Prostate gland (tissue), 2 donors: Measurements from ENCODE around the gene NMNAT3. TPM values are rescaled to one million over a fixed set of nuclear protein-coding genes. Genes with fewer than 3 reads are reported as not detected.
"Not testable (repeated sequence)": the region's sequence is repeated elsewhere in the genome, so short reads cannot be mapped to it uniquely, and the experiment has no call there.

Experiments
- DNase-seq: peaks from one replicate; pipeline ENCODE4 v3.0.0-alpha.2; 2019; ENCODE audit warnings: low spot score
- H3K27ac ChIP-seq, 2 donors: fragments of 200-600 bp; sonication (generic); 2 replicates each; pipeline ENCODE4 v1.5.1; 2017 to 2019
- H3K27me3 ChIP-seq: fragments of 200-600 bp; sonication (generic); replicated peaks from 2 replicates; pipeline ENCODE4 v1.5.1; 2019; ENCODE audit not compliant: insufficient read depth
- H3K36me3 ChIP-seq, 2 donors: fragments of 200-600 bp; sonication (generic); 1 replicate in 1 of 2; 2 replicates in 1 of 2; pipeline versions ENCODE4 v1.5.1 to v1.8.1; 2017 to 2019
- H3K4me1 ChIP-seq: fragments of 200-600 bp; sonication (generic); replicated peaks from 2 replicates; pipeline ENCODE4 v1.5.1; 2019
- H3K4me3 ChIP-seq, 2 donors: fragments of 200-600 bp; sonication (generic); 2 replicates each; pipeline ENCODE4 v1.5.1; 2017 to 2019
- H3K9me3 ChIP-seq: fragments of 200-600 bp; sonication (generic); 2 replicates; pipeline ENCODE4 v1.5.1; 2017
- POLR2A ChIP-seq: fragments of 450-650 bp; IDR thresholded peaks from one replicate; pipeline ENCODE4 v1.6.1; 2016; ENCODE audit warnings: antibody characterized with exemption, mild to moderate bottlenecking
- POLR2AphosphoS5 ChIP-seq: sonication (generic); formaldehyde crosslinking; IDR thresholded peaks from one replicate; pipeline ENCODE4 v1.6.1; 2017; ENCODE audit warnings: antibody characterized with exemption
- WGBS: methylation state at CpG from one replicate; pipeline ENCODE4 v1.1.5; 2018; 5-methylcytosine and 5-hydroxymethylcytosine counted together
- intact Hi-C: fragments of 100-400 bp; cut with DNase I; formaldehyde crosslinking; loops from one replicate; pipeline ENCODE4 v1.14.2; 2022
- total RNA-seq, 2 donors: library from RNA; depleted of rRNA; stranded (reverse); fragments of >200 nt; gene quantifications; one replicate each; pipeline ENCODE4 v1.1.0, GENCODE V29; 2016
- TF ChIP-seq, protein P1 (sequence below), 4 experiments: fragments of 200-600 bp in 2 of 4; fragments of 450-650 bp in 2 of 4; sonication (generic) in 2 of 4; IDR thresholded peaks; 1 replicate in 3 of 4; 2 replicates in 1 of 4; pipeline ENCODE4 v1.5.1; 2016 to 2019; ENCODE audit warnings: antibody characterized with exemption in 4 of 4, mild to moderate bottlenecking in 2 of 4, moderate library complexity in 2 of 4

The NMNAT3 gene
- total RNA-seq, 2 donors from 2014 or later = 11.9 to 15.6 TPM

GRCh38 chr3:139586420-139587017 is 91.3 kb downstream of the NMNAT3 start:
- WGBS = 52% methylated on average over 1 of the region's 1 CpG

DNA sequence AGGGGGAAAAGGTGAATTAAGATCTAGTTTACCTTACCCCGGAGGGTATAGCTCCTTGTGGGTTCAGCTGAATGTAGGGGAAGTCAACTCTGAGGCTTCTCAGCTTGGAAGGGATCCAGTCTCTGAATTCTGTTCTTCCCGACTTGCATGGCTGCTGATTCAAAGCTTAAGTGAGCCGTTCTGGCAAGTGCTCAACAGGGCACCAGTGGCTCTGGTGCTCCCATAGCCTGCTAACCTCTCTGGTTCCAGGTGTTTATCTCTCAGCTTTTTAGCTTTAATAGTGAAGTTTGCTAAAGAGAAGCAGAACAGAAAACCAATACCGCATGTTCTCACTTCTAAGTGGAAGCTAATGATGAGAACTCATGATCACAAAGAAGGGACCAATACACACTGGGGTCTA is 92.0 kb downstream of the NMNAT3 start:
- no peaks in the 10 kb centered on the region for H3K36me3 ChIP-seq
- H3K9me3 ChIP-seq = no peaks in the 10 kb centered on the region
- intact Hi-C loops = no loop called here
- DNase-seq = no peak
- no peaks in the 10 kb centered on the region for H3K4me1 ChIP-seq
- no peak overlapping the region for H3K4me3 ChIP-seq
- H3K27ac ChIP-seq = no peak overlapping the region
- TF ChIP-seq POLR2A (no peak), POLR2AphosphoS5 (no peak)
- TF ChIP-seq, protein P1, sequence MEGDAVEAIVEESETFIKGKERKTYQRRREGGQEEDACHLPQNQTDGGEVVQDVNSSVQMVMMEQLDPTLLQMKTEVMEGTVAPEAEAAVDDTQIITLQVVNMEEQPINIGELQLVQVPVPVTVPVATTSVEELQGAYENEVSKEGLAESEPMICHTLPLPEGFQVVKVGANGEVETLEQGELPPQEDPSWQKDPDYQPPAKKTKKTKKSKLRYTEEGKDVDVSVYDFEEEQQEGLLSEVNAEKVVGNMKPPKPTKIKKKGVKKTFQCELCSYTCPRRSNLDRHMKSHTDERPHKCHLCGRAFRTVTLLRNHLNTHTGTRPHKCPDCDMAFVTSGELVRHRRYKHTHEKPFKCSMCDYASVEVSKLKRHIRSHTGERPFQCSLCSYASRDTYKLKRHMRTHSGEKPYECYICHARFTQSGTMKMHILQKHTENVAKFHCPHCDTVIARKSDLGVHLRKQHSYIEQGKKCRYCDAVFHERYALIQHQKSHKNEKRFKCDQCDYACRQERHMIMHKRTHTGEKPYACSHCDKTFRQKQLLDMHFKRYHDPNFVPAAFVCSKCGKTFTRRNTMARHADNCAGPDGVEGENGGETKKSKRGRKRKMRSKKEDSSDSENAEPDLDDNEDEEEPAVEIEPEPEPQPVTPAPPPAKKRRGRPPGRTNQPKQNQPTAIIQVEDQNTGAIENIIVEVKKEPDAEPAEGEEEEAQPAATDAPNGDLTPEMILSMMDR (IDR thresholded peaks at IDR 0.05) = no peak
- 72% methylated on average over 4 of the region's 4 CpGs for WGBS
- no peaks in the 10 kb centered on the region for H3K27me3 ChIP-seq

More at GRCh38 chr3:139586420-139587017, 91.3 kb downstream of the NMNAT3 start:
- TF ChIP-seq, protein P1 (IDR thresholded peaks at IDR 0.05) = no peak
- no peak for TF ChIP-seq POLR2AphosphoS5
- no peak for TF ChIP-seq POLR2A
- no peaks in the 10 kb centered on the region for H3K4me1 ChIP-seq
- intact Hi-C loops = no loop called here
- no peaks in the 10 kb centered on the region for H3K27me3 ChIP-seq
- no peak overlapping the region for H3K27ac ChIP-seq
- H3K36me3 ChIP-seq = no peaks in the 10 kb centered on the region
- no peak overlapping the region for H3K4me3 ChIP-seq
- no peak for DNase-seq
- no peaks in the 10 kb centered on the region for H3K9me3 ChIP-seq

DNA sequence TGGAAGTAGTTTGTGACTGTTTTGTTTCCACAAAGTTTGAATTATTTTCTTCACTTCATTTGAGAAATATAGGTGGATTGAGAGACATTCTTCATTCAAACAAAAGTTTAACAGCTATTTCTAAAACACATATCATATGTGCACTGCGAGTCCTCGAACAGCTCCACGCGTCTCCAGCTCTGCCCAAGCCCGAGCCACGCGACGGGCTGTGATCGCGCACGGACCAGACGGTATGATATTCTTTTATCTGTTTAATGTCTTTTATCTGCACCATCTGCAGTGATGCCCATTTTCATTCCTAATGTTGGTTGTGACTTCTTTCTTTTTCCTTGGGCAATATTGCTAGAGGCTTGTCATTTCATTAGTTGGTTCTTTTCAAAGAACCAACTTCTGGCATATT is 94.1 kb downstream of the NMNAT3 start:
- H3K9me3 ChIP-seq, intact Hi-C loops, H3K27me3 ChIP-seq, DNase-seq, H3K4me3 ChIP-seq, H3K4me1 ChIP-seq, H3K36me3 ChIP-seq, H3K27ac ChIP-seq: not testable (repeated sequence)
- WGBS = 97% methylated on average over 12 of the region's 12 CpGs

DNA sequence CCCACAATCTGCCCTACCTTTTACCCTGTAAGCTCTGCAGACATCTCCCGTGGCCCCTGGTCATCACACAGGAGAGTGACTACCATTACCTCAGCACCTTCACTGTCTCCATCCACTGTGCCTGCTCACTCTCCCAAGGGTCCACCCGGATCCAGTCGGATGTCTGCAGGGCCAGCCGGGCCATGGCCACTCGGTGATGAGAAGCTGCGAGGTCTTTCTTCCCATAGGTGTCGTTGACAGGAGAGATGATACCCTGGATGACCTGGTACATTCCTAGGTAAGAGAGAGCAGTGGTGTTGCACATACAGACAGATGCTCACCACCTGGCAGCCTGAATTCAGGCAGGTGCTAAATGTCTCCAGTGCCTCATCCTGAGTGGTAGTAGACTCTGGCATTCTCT is 99.0 kb downstream of the NMNAT3 start:
- no peak for TF ChIP-seq POLR2AphosphoS5
- no peak for TF ChIP-seq POLR2A
- TF ChIP-seq, protein P1 (IDR thresholded peaks at IDR 0.05) = no peak
- Histone ChIP-seq H3K9me3 (no peaks in the 10 kb centered on the region), H3K36me3 (no peaks in the 10 kb centered on the region), H3K4me1 (no peaks in the 10 kb centered on the region), H3K27ac (no peak overlapping the region), H3K27me3 (no peaks in the 10 kb centered on the region), H3K4me3 (no peak overlapping the region)
- intact Hi-C loops = no loop called here
- 97% methylated on average over 7 of the region's 7 CpGs for WGBS
- DNase-seq = no peak

GRCh38 chr3:139577909-139578308 is 99.9 kb downstream of the NMNAT3 start:
- no peak for DNase-seq
- Histone ChIP-seq H3K36me3 (no peaks in the 10 kb centered on the region), H3K9me3 (no peaks in the 10 kb centered on the region), H3K27ac (no peak overlapping the region), H3K4me1 (no peaks in the 10 kb centered on the region), H3K4me3 (no peak overlapping the region), H3K27me3 (no peaks in the 10 kb centered on the region)
- intact Hi-C loops = no loop called here
- TF ChIP-seq POLR2AphosphoS5 (no peak), POLR2A (no peak)
- TF ChIP-seq, protein P1 (IDR thresholded peaks at IDR 0.05) = no peak
